ENCODE data around the gene PGK1.
A peak's percentile ranks its signal among the peaks of the same experiment; 100 is the strongest.

Gene PGK1

GRCh38 chrX:78092296-78092695, 11.8 kb upstream of the PGK1 start:
- no peak overlapping the region for H2BK5ac ChIP-seq (ENCODE audit: low read length)
- H2BK15ac ChIP-seq (replicated peaks; ENCODE audit: low read depth): no peak overlapping the region
- no peak overlapping the region for H2AK5ac ChIP-seq (ENCODE audit: low read length)
- H3K4ac ChIP-seq (ENCODE audit: low read depth, low read length): no peak overlapping the region
- no peaks in the 10 kb centered on the region for H3K79me1 ChIP-seq (ENCODE audit: low read length)
- H3K4me1 ChIP-seq (ENCODE audit: control insufficient read depth, low read depth, low read length): no peaks in the 10 kb centered on the region
- no CpG with 5 or more reads among the region's 2 CpGs for WGBS (ENCODE audit: extremely low coverage, insufficient coverage, low lambda C conversion rate)
- H3K27ac ChIP-seq (ENCODE audit: low read depth, low read length): no peak overlapping the region
- no peak overlapping the region for H3K4me3 ChIP-seq (ENCODE audit: low read length)
- no peak overlapping the region for H3K18ac ChIP-seq (ENCODE audit: low read length)
- H3K9ac ChIP-seq (ENCODE audit: low read length): no peak overlapping the region
- no peaks in the 10 kb centered on the region for H3K79me2 ChIP-seq (ENCODE audit: control insufficient read depth, insufficient read depth, low read length)
- peak overlapping the region; percentile 30 for H3K56ac ChIP-seq (ENCODE audit: low read length)
- no peak overlapping the region for H4K8ac ChIP-seq (ENCODE audit: low read depth, low read length)
- peak; percentile 79 for DNase-seq
- no peak overlapping the region for H4K5ac ChIP-seq (ENCODE audit: low read length)
- no peak overlapping the region for H3K4me2 ChIP-seq (ENCODE audit: low read length)
- no peak overlapping the region for H3K23ac ChIP-seq (ENCODE audit: low read length)
- no peaks in the 10 kb centered on the region for H3K27me3 ChIP-seq (ENCODE audit: insufficient read depth, low read length, poor library complexity)
- H3K36me3 ChIP-seq (ENCODE audit: control insufficient read depth, insufficient read depth, low read length): no peaks in the 10 kb centered on the region
- no peak overlapping the region for H2BK120ac ChIP-seq (ENCODE audit: low read depth, low read length)

- no peak overlapping the region for H3K18ac ChIP-seq (ENCODE audit: low read length)
- no peaks in the 10 kb centered on the region for H3K79me2 ChIP-seq (ENCODE audit: control insufficient read depth, insufficient read depth, low read length)
- H3K27me3 ChIP-seq (ENCODE audit: insufficient read depth, low read length, poor library complexity): no peaks in the 10 kb centered on the region
- no peak overlapping the region for H3K9ac ChIP-seq (ENCODE audit: low read length)
- no peak for DNase-seq
- no peak overlapping the region for H4K5ac ChIP-seq (ENCODE audit: low read length)
- H3K56ac ChIP-seq (ENCODE audit: low read length): no peak overlapping the region
- no peaks in the 10 kb centered on the region for H3K79me1 ChIP-seq (ENCODE audit: low read length)
- H3K4me2 ChIP-seq (ENCODE audit: low read length): no peak overlapping the region
- H3K23ac ChIP-seq (ENCODE audit: low read length): no peak overlapping the region
- H3K4me1 ChIP-seq (ENCODE audit: control insufficient read depth, low read depth, low read length): no peaks in the 10 kb centered on the region
- no peak overlapping the region for H3K4ac ChIP-seq (ENCODE audit: low read depth, low read length)
- no peak overlapping the region for H2AK5ac ChIP-seq (ENCODE audit: low read length)
- no peak overlapping the region for H4K8ac ChIP-seq (ENCODE audit: low read depth, low read length)
- H3K36me3 ChIP-seq (ENCODE audit: control insufficient read depth, insufficient read depth, low read length): no peaks in the 10 kb centered on the region
- H3K4me3 ChIP-seq (ENCODE audit: low read length): no peak overlapping the region
- H2BK120ac ChIP-seq (ENCODE audit: low read depth, low read length): no peak overlapping the region
- no peak overlapping the region for H3K27ac ChIP-seq (ENCODE audit: low read depth, low read length)
- no peak overlapping the region for H2BK15ac ChIP-seq (replicated peaks; ENCODE audit: low read depth)
- H2BK5ac ChIP-seq (ENCODE audit: low read length): no peak overlapping the region
Measured at GRCh38 chrX:78098108-78098507, 5.9 kb upstream of the PGK1 start.

- peaks cover 30% of the 10 kb centered on the region for H3K79me2 ChIP-seq (ENCODE audit: control insufficient read depth, insufficient read depth, low read length)
- no peak overlapping the region for H4K8ac ChIP-seq (ENCODE audit: low read depth, low read length)
- no peaks in the 10 kb centered on the region for H3K79me1 ChIP-seq (ENCODE audit: low read length)
- H2BK5ac ChIP-seq (ENCODE audit: low read length): no peak overlapping the region
- no peak overlapping the region for H2BK120ac ChIP-seq (ENCODE audit: low read depth, low read length)
- no peak overlapping the region for H3K18ac ChIP-seq (ENCODE audit: low read length)
- H3K27ac ChIP-seq (ENCODE audit: low read depth, low read length): no peak overlapping the region
- no peaks in the 10 kb centered on the region for H3K27me3 ChIP-seq (ENCODE audit: insufficient read depth, low read length, poor library complexity)
- no peak overlapping the region for H4K5ac ChIP-seq (ENCODE audit: low read length)
- no peak for DNase-seq
- H3K36me3 ChIP-seq (ENCODE audit: control insufficient read depth, insufficient read depth, low read length): no peaks in the 10 kb centered on the region
- no peak overlapping the region for H3K56ac ChIP-seq (ENCODE audit: low read length)
- H3K4me2 ChIP-seq (ENCODE audit: low read length): no peak overlapping the region
- no peak overlapping the region for H3K9ac ChIP-seq (ENCODE audit: low read length)
- H2BK15ac ChIP-seq (replicated peaks; ENCODE audit: low read depth): no peak overlapping the region
- H3K4ac ChIP-seq (ENCODE audit: low read depth, low read length): no peak overlapping the region
- H2AK5ac ChIP-seq (ENCODE audit: low read length): no peak overlapping the region
- no peaks in the 10 kb centered on the region for H3K4me1 ChIP-seq (ENCODE audit: control insufficient read depth, low read depth, low read length)
- H3K4me3 ChIP-seq (ENCODE audit: low read length): no peak overlapping the region
- H3K23ac ChIP-seq (ENCODE audit: low read length): no peak overlapping the region
- WGBS (ENCODE audit: extremely low coverage, insufficient coverage, low lambda C conversion rate): no CpG with 5 or more reads among the region's 1 CpG
Measured at GRCh38 chrX:78102091-78102490, 2.0 kb upstream of the PGK1 start.

GRCh38 chrX:78103001-78103622, 936 bp upstream of the PGK1 start:
- Histone ChIP-seq H2BK5ac (ENCODE audit: low read length) (no peak overlapping the region), H3K18ac (ENCODE audit: low read length) (peak overlapping the region; percentile 72), H3K27me3 (ENCODE audit: insufficient read depth, low read length, poor library complexity) (no peaks in the 10 kb centered on the region), H3K4me1 (ENCODE audit: control insufficient read depth, low read depth, low read length) (no peaks in the 10 kb centered on the region), H3K9ac (ENCODE audit: low read length) (no peak overlapping the region), H2AK5ac (ENCODE audit: low read length) (no peak overlapping the region), H2BK120ac (ENCODE audit: low read depth, low read length) (no peak overlapping the region), H4K8ac (ENCODE audit: low read depth, low read length) (no peak overlapping the region), H3K79me1 (ENCODE audit: low read length) (no peaks in the 10 kb centered on the region), H3K36me3 (ENCODE audit: control insufficient read depth, insufficient read depth, low read length) (no peaks in the 10 kb centered on the region), H3K23ac (ENCODE audit: low read length) (no peak overlapping the region), H3K27ac (ENCODE audit: low read depth, low read length) (no peak overlapping the region), H3K4me3 (ENCODE audit: low read length) (no peak overlapping the region), H2BK15ac (replicated peaks; ENCODE audit: low read depth) (no peak overlapping the region), H3K4me2 (ENCODE audit: low read length) (no peak overlapping the region), H3K56ac (ENCODE audit: low read length) (peak overlapping the region; percentile 80), H3K4ac (ENCODE audit: low read depth, low read length) (peak overlapping the region; percentile 42), H3K79me2 (ENCODE audit: control insufficient read depth, insufficient read depth, low read length) (peaks cover 40% of the 10 kb centered on the region), H4K5ac (ENCODE audit: low read length) (no peak overlapping the region)
- no peak for DNase-seq
- no CpG with 5 or more reads among the region's 23 CpGs for WGBS (ENCODE audit: extremely low coverage, insufficient coverage, low lambda C conversion rate)

- H4K5ac ChIP-seq (ENCODE audit: low read length): no peak overlapping the region
- no peaks in the 10 kb centered on the region for H3K36me3 ChIP-seq (ENCODE audit: control insufficient read depth, insufficient read depth, low read length)
- H2AK5ac ChIP-seq (ENCODE audit: low read length): no peak overlapping the region
- peak overlapping the region; percentile 89 for H3K56ac ChIP-seq (ENCODE audit: low read length)
- H3K27me3 ChIP-seq (ENCODE audit: insufficient read depth, low read length, poor library complexity): no peaks in the 10 kb centered on the region
- no peaks in the 10 kb centered on the region for H3K4me1 ChIP-seq (ENCODE audit: control insufficient read depth, low read depth, low read length)
- H2BK120ac ChIP-seq (ENCODE audit: low read depth, low read length): no peak overlapping the region
- H3K27ac ChIP-seq (ENCODE audit: low read depth, low read length): peak overlapping the region; percentile 60
- peak overlapping the region; percentile 61 for H3K18ac ChIP-seq (ENCODE audit: low read length)
- peaks cover 54% of the 10 kb centered on the region for H3K79me2 ChIP-seq (ENCODE audit: control insufficient read depth, insufficient read depth, low read length)
- H4K8ac ChIP-seq (ENCODE audit: low read depth, low read length): no peak overlapping the region
- no peaks in the 10 kb centered on the region for H3K79me1 ChIP-seq (ENCODE audit: low read length)
- H3K23ac ChIP-seq (ENCODE audit: low read length): no peak overlapping the region
- peak overlapping the region; percentile 91 for H3K4me3 ChIP-seq (ENCODE audit: low read length)
- WGBS (ENCODE audit: extremely low coverage, insufficient coverage, low lambda C conversion rate): no CpG with 5 or more reads among the region's 27 CpGs
- H2BK5ac ChIP-seq (ENCODE audit: low read length): no peak overlapping the region
- H3K9ac ChIP-seq (ENCODE audit: low read length): peak overlapping the region; percentile 86
- H3K4me2 ChIP-seq (ENCODE audit: low read length): peak overlapping the region; percentile 20
- DNase-seq: peak; percentile 38
- peak overlapping the region; percentile 71 for H3K4ac ChIP-seq (ENCODE audit: low read depth, low read length)
- H2BK15ac ChIP-seq (replicated peaks; ENCODE audit: low read depth): no peak overlapping the region
Measured at GRCh38 chrX:78104447-78105176, 564 bp downstream of the PGK1 start.

All from mesendoderm (in vitro differentiated cells).